HTERT RPE-1 (cell line): Measurements from ENCODE around the gene CA12.

ENCODE experiments used
- in situ Hi-C: fragments of 300-500 bp; cut with MboI; formaldehyde crosslinking; loops from 4 replicates; pipeline ENCODE4 v1.14.3; 2020; ENCODE audit warnings: low sequenced_read_pairs

CA12 gene

DNA sequence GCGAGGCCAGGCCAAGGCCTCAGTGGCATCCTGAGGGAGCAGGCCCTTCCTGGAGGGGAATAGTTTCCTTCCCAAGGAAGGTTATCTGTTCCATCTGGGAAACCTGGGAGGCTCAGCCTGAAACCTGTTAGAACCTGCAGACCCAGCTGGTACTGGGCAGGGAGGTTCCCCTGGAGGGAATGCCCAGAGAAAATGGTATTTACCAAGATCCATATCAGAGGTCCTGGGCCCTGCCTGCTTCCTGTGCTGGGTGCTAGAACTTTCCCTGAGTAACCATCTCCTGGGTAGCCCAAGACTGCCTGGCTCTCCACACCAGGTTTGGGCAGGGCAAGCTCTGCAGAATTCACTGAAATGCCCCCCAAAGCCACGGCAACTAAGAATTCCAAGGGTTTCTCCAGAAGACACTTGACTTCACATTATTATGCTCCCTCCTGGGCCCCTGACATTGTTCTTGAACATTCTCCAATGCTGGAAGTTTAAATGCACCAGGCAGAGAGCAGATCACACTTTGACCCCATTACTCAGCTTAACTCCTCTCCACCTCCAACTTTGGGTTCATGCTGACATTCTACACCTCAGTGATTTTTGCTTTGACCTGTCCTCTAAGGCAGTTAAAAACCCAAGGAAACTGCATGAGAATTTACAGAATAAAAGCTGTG is 2.0 kb downstream of the CA12 start:
- in situ Hi-C loops: no loop called here

DNA sequence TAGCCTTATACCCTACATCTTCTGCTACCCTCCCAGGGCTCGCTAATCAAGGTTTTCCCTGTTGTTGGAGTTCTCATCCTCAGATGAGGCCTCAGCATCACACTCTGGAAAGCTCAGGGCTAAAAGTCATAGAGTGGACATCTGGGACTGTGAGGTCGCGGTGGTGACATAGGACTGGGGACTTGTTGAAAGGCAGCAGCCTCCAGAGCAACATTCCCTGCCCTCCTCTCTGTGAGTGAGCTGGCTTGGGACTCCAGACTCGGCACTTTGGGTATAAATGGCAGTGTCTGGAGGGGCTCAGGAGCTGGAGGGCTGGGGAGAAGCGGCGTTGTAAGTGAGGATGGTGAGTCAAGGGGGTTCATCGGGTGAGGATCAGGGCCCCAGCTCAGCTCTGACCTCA is 2.7 kb downstream of the CA12 start:
- in situ Hi-C loops: no loop called here

- in situ Hi-C loops: no loop called here
These were observed 6.7 kb downstream of the CA12 start for GRCh38 chr15:63374686-63375520.

DNA sequence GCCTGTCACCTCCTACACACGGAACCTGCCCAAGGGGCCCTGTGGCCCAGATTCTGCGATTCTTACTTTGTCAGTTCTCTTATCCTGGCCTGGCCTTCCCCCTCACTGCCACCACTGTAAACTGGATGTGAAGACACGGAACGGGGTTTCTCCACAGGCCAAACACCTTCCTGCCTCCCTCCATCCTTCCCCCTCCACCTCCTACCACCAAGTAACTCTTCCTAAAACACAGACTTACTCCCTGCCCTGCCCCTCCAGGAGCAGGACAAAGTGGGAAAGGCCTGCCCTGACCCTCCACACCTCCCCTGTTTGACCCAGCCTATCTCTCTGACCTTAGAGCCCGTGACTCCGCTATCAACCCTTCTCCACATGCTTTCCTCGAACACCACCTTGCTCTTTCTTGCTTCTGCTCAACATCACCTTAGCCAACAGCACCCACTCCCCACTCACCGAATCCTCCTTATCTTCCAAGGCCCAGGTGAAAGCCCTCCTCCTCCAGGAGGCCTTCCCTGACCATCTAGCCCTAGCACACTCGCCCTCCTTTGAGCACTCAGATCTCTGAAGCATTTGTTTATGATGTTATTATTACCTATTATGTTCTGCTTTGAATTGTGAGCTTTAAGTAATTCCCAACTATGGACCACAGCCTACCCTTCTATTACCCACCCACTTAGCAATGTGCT is 7.6 kb downstream of the CA12 start:
- in situ Hi-C loops: no loop called here

DNA sequence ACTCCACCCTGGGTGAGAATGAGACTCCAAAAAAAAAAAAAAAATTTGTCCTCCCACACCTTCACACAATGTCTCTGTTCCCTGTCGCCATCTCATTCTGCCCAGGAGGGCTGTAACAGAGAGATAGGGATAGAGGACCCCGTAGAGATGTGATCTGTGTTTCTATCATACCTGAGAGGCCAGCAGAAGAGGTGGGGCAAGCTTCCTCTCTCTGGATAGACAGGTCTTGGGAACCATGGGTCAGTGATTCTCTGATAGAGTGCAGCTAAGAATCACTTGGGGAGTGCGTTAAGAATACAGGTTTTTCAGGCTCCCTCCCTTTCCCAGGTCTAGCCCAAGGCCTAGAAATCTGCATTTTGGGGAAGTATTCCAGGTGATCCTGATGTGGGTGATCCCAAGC is 8.3 kb downstream of the CA12 start:
- in situ Hi-C loops: no loop called here

DNA sequence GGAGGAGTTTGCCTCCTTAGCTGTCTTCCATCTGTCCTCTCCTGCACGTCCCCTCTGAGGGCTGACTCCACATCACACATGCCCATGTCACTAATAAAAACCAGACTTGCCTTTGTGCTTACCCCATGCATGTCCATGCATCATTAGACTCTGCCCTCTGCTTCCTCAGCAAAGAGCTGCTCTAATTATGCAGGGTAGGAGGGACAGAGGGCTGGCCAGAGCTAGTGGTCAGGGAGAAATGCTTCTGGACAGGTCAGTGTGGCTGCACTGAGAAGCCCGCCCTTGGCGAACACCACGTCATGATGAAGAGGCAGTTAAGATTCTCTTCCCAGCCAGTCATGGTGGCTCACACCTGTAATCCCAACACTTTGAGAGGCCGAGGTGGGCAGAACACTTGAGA is 8.9 kb downstream of the CA12 start:
- in situ Hi-C loops: no loop called here

DNA sequence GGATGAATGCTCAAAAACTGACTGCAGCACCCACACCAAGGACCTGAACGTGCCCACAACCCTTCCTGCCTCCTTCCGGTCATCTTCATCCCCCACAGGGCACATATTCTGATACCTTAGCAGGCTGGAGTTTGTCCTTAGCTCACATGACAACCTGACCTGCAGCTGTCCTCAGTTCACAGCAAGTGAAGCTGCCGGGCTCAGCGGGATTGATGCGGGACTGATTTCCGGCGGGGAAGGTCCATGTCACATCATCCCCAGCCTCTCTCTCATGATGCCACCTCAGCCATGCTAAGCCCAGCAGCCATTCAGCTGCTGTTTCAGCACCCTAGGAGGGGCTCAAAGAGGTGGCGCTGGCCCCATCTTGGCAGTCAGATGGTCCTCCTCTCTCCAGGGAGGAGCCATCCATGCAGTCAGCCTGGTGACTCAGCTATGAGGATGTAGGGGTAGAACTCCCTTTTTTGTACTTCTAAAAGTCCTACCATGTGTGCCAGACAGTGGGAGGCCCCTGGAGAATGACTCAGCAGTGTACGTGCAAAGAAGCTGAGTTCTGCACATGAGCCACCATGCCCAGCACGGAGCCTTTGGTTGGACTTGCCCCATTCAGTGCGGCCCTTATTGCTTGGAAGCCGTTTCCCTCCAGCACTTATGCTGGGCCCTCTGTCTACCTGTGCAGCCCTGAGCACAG is 9.5 kb downstream of the CA12 start:
- in situ Hi-C loops: no loop called here

DNA sequence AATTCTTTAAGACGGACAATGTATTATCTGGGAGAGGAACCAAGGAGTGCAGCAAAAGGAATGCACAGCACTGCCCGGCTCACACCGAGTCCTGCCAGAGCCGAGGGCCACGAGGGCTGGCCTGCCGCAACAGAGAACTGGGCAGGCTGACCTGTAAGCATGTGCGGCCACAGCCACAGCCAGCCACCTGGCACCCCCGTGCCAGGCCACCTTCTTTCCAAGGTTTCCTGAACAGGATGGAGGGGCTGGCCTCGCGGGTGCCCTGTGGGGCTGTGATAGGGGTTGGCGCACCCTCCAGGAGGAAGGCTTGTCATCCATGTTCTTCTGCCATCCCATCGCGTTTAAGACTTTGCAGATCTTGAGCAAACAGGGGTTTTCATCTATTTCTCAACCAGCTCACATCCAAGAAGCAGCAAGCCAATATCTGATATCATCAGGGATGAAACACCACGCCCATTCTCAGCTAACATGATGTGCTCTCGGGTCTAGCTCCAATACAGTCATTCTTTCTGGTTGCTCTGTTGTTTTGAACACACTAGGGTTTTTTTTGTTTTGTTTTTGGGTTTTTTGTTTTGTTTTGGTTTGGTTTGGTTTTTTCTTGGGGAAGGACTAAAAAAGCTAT is 10.2 kb downstream of the CA12 start:
- in situ Hi-C loops: no loop called here

DNA sequence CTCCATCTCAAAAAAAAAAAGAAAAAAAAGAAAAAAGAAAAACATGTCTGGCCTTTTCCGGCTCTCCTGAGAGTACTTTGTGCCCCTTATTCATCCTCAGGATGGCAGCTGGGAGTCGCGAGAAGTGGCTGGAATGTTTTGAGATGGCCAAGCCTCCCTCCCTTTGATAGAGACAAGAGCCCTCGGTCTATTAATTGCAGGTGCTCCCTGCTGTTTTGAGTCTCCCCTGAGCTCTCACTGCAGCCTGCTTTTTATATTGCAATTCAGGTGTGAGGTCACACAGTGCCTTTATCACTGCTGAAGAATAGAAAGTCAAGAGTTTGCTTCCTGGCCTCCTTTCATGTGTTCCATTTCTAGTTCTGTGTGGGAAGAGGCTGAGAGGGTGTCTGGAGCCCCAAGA is 10.9 kb downstream of the CA12 start:
- in situ Hi-C loops: no loop called here

GRCh38 chr15:63369781-63370180 is 11.9 kb downstream of the CA12 start:
- in situ Hi-C loops: no loop called here

GRCh38 chr15:63369296-63369695 is 12.3 kb downstream of the CA12 start:
- in situ Hi-C loops: no loop called here

DNA sequence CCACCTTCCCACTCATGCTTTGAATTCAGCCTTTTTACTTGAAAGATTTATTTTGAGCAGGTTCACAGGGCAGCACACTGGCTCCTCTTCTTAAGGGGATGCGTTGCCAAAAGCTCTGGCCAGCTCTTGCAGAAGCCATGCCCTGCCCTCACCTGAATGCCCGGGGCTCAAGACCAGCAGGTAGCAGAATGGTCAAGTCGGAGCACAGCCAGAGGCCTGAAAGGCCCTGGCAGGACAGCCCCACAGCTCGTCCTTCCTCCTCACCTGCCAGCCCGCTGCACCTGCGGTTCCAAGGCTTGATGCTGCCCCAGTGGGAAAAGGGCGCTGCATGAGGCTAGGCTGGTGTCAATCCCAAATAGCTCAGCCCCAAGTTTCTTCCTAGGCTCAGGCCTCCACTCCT is 13.1 kb downstream of the CA12 start:
- in situ Hi-C loops: no loop called here

GRCh38 chr15:63367900-63368299 is 13.7 kb downstream of the CA12 start:
- in situ Hi-C loops: no loop called here

- in situ Hi-C loops: no loop called here
These were observed 14.3 kb downstream of the CA12 start for GRCh38 chr15:63367390-63367789.

DNA sequence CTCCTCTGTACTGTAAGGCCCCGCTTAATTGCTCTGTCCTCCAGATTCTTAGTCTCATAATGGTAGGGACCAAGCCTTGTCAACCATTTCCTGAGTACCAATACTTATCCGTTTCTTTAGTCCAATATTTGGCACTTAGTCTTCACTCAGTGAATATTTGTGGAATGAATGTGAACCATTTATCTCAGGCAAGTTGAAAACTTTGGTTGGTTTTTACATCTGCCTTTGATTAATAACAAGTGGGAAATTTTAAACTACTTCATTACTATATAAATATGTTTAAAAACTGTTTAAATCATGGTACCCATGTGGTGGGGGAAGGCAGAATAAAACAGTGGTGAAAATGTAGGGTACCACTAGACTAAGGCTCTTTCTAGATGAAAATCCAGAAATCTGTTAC is 15.2 kb downstream of the CA12 start:
- in situ Hi-C loops: no loop called here

- in situ Hi-C loops: no loop called here
These were observed 16.4 kb downstream of the CA12 start for GRCh38 chr15:63365273-63365680.

GRCh38 chr15:63364399-63365272 is 17.0 kb downstream of the CA12 start:
- in situ Hi-C loops: no loop called here

- in situ Hi-C loops: no loop called here
These were observed 18.4 kb downstream of the CA12 start for GRCh38 chr15:63363292-63363691.

DNA sequence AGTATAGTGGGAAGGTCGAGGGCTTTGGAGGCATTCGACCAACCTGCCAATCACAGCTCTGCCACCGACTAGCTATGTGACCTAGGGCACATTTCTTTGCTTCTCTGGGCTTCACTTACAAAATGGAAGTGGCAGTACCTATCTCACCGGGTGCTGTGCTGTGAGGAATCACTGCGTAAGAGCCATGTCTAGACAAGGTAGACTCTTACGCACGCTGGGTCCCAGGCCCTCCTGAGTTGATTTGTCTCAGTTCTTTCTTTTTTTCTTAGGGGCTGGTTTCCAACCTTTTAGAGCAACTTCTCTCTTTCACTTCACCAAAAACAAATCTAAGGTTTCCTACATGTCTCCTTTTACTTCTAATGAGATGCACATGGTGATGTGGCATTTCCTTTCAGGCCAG is 18.8 kb downstream of the CA12 start:
- in situ Hi-C loops: no loop called here

DNA sequence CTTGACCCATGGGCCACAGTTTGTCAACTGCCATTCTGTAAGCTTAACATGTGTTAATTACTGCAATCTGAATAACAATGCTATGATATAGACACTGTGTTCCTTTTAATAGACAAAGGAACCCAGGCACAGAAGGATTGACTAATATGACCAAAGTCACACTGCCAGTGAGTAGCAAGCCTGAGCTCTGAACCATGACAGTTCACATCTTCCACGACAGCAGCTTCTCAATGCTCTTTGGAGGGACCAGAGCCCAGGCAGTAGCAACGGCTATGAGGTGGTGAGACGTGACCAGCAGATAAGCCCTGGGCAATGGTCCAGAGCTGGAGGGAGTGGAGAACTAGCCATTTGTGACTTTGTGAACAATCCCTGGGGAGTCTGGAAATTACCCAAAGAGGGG is 19.4 kb downstream of the CA12 start:
- in situ Hi-C loops: no loop called here
